GM21529 (cell line): ENCODE measurements around the gene RUNDC1.

ENCODE experiments used
- ATAC-seq: cut with Tn5 transposase; IDR thresholded peaks from one replicate; pipeline ENCODE4 v1.9.1; 2021; ENCODE audit not compliant: unreplicated experiment

The RUNDC1 gene

GRCh38 chr17:43018008-43018853 lies 37.9 kb downstream of the RUNDC1 start:
- no peak for ATAC-seq

DNA sequence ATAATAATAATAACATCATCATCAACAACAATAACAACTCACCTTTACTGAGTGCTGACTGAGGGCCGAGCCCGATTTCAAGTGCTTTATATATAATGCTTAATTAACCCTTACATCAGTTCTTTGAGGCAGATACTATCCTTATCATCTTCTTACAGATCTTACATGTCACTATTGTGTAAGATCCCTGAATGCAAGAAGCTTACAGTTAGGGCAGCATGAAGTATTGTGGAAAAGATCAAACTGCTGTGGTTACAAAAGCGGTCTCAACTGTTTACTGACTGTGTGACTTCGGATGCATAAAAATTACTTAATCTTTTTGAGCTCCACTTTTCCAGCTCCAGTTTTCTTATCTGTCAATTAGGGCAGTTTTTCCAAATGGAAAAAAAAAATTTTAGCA lies 38.6 kb downstream of the RUNDC1 start:
- ATAC-seq: no peak

DNA sequence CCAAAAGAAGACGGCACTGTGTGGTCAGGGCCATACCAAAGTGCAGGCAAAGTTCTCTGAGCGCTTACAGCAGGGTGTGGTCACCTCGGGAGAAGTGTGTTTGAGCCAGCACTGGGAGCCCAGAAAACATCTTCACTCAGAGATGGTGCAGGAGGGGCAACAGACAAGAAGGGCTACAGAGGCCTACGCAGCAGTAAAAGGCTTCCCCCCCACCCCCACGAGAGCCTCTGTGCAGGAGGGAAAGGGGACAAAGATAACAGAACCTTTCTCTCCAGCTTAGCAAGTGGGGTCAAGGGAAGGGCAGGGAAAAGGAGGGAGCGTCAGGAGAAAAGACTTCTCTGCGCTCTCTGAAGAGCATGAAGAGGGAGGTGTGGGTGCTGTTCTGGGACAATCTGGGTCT lies 39.1 kb downstream of the RUNDC1 start:
- no peak for ATAC-seq

DNA sequence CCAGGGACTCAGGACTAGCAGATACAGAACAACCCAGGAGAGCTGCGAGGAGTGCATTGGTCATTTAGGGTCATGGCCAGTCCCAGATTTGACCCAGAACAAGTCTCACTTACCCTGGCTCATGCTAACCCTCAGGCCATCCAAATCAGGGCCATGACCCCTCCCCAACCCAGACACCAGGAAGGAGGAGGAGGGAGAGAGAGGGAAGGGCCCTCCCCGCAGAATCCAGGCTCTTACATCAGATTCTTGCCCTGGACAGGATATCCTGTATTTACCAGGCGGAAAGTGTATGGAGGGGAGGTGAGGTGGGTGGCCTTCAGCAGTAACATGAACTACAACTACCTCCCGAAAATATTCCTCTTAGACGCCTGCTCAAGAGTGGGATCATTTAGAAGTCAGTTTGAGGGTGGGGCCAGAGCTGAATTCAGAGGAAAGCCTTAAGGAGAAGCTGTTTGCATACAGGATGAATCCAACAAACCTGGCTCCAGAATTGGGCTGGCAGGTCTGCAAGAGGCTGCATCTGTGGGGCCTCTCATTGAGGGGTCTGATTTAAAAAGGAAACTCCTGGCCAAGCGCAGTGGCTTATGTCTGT lies 39.8 kb downstream of the RUNDC1 start:
- no peak for ATAC-seq

DNA sequence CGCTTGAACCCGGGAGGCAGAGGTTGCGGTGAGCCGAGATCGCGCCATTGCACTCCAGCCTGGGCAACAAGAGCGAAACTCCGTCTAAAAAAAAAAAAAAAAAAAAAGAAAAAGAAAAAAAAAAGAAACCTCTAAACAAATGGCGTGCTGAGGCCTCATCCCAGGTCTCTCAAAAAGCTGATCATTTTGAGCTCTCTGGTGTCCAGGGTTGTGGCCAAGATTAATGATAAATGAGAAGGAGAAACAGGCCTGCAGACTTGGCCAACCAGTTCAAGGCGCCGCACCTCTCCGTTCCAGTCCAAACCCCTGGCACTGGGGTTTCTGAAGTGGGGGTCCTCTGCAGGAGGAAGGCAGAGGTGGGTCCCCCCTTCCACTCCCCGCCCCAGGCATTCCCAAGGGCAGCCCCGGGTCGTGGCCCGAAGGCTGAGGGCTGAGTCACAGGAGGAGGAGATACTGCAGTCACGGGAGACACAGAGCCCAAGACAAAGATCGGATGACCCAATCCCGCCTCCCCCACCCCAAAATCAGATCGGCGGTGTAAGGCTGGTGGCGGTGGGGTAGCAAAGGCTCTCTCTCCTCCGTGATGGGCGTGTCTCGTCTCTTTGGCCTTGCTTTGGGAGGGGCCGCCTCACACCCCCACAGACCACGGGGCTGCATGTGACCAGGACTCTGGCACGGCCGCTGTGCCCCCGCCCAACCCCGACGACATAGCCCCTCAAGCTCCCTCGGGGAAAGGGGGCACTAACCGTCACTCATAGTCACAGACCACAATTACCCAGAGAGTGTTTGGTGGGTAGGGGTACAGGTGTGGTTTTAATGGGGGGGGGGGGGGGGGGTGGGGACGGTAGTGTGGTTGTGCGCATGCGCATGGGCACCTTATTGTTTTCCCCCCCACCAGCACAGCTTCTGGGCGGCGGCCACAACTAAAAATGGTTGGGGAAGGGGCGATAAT lies 40.7 kb downstream of the RUNDC1 start:
- ATAC-seq: no peak

DNA sequence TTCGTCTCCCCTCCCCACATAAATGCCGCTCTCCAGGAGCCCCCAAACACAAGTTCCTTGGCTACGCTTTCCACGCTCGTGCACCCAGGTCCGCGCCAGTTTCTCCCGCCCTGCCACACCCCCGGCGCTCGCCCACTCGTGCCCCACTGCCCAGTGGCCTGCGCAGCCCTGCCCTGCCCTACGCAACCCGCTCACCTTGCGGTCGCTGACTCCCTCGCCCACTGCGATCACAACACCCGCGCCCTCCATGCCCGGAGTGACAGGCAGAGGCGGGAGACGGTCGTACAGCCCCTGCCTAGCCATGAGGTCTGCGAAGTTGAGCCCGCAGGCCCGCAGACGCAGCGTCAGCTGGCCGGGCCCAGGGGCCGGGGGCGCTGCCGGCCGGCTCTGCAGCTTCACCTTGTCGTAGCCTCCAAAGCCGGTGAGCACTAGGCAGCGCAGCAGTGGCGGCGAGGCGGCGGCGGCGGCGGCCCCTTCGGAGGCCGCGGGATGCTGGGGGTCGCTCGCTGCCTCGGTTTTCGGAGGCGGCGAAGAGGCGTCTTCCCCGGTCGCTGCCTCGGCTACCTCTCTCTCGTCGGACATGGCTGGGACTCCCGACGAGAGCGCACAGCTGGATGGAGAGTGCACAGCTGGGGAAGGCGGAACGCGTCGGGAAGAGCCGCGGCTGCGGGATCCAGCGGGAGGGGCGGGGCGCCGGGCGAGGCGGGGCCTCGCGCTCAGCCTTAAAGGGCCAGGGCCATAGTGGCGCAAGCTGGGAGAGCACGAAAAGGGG lies 41.6 kb downstream of the RUNDC1 start, which contains the start of gene VAT1:
TSS of gene VAT1 (minus strand) at position 645 of the 772 bp plus-strand sequence. CDS start at position 582, 63 bp downstream.
- no peak for ATAC-seq

DNA sequence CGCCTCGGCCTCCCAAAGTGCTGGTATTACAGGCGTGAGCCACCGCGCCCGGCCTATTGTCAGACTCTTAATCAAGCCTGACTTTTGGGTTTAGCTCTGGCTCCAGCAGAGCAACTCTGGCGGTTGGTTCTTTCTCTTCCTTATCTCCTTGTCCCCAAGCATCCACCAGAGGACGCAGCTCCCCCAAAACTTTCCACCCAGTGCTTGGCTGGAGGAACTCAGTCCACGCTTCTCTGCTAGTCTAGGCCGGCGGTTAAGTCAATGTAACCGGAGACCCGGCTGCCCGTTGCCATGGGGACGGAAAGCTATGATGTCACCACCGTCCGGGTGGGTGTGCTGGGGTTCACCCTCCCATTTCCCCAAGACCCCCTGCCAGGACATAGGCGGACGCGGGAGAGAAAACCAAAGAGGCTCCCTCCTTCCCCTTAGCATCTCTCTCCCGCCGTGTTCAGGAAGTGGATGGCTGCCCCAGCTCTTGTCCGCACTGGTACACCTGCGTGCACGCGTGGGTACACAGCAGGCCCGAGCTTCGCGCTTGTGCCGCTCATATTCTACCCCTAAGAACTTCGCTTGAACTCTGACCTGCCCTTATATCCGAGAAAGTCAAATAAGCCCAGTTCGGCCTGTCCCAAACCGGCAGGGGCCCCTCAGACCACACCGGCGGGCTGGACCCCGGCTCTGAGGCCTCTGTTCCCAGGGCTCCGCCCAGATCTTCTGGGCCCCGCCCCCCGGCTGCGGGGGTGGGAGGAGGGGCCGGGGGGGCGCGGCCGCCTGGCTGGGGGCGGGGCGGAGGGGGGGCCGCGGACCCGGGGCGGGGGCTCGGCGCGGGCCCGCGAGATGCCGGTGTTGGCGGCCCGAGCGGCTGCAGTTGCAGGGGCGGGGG lies 44.3 kb downstream of the RUNDC1 start, which contains the start of gene RND2:
TSS of gene RND2 (plus strand) at position 825 of the 883 bp plus-strand sequence. CDS start 117 bp downstream, outside the sequence.
- ATAC-seq: peak; percentile 60

DNA sequence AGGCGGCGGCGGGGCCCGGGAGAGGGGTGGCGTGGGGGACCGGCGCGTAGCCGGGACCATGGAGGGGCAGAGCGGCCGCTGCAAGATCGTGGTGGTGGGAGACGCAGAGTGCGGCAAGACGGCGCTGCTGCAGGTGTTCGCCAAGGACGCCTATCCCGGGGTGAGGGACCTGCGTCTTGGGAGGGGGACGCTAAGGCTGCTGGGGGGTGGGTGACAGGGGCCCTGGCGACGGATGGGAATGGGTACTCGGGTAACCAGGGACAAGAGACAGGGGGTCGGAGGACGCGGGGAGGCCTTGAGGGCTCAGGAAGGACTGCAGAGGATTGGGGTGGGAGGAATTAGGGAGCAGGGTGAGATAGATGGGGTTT lies 44.9 kb downstream of the RUNDC1 start:
- no peak for ATAC-seq

DNA sequence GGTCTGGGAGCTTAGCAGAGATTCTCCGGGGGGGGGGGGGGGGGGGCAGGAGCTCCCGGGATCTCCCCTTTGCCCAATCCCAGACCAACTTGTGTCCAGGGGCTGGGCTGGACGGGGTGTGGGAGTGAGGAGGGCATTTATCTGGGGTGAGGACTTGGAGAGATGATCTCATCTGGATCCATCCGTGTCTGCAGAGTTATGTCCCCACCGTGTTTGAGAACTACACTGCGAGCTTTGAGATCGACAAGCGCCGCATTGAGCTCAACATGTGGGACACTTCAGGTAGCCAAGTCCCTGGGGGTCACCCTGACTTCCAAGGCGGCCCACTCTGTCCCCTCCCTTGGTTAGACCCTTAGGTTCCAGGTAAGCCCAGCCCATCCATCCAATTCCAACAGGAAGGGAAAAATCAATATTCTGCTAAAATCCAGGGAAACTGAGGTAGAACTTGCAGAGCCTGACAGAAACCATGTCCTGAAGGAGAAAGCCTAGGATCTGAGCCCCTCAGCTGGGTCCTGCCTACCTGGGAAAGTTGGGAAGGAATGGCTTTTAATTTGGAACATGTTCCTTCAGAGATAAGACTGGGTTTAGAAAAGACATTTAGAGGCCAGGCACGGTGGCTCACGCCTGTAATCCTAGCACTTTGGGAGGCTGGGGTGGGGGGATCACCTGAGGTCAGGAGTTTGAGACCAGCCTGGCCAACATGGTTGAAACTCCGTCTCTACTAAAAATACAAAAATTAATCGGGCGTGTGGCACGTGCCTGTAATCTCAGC lies 45.6 kb downstream of the RUNDC1 start:
- ATAC-seq: no peak

DNA sequence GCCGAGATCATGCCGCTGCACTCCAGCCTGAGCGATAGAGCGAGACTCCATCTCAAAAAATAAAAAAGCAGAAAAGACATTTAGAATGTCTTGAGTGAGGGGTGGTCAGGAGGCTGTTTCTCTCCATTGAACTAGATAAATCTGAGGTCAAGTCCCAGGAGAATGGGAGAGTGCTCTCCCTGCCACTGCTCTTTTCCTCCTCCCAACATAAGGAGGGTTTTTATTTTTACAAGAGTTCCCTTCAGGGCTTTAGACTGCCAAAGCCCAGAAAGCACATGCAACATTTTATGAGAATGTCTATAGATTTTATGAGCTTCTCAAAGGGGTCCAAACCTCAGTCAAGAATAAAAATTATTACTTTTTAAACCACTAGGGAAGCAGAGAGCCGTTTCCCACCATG lies 46.2 kb downstream of the RUNDC1 start:
- no peak for ATAC-seq

DNA sequence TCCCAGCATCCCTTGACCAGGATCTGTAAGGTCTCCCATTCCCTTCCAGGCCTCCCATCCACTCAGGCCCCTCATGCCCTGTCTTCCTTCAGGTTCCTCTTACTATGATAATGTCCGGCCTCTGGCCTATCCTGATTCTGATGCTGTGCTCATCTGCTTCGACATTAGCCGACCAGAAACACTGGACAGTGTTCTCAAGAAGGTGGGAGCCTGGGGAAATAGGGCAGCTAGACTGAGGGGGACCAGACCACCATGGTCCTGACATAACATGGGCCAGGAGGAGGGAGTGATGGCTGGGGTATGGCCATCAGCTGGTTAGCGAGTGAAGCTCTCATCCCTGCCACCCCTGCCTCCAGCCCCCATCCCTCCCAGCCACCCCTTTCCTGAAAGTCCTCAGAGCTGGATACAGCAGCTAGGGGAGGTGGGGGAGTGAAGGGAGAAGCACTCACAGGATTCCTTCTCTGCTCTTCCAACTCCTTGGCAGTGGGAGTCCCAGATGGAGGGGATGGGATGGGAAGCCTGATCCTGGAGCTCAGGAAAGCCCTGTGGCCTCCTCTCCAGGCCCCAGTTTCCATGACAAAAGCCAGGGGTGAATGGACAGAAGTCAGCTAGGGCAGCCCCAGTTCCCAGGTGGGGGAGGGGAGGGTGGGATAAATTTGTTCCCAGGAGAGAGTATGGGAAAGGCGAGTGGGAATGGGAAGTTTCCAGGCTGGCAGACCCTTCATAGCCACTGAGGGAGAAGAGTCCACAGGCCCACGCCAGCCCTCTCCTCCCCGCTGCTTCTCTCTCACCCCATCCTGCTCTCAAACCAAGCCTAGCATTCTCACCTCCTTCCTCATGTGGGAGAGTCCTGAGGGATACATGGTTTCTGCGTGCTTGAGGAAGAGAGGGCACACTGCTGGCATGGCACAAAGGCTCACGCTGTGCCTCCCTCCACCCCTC lies 47.0 kb downstream of the RUNDC1 start:
- no peak for ATAC-seq

DNA sequence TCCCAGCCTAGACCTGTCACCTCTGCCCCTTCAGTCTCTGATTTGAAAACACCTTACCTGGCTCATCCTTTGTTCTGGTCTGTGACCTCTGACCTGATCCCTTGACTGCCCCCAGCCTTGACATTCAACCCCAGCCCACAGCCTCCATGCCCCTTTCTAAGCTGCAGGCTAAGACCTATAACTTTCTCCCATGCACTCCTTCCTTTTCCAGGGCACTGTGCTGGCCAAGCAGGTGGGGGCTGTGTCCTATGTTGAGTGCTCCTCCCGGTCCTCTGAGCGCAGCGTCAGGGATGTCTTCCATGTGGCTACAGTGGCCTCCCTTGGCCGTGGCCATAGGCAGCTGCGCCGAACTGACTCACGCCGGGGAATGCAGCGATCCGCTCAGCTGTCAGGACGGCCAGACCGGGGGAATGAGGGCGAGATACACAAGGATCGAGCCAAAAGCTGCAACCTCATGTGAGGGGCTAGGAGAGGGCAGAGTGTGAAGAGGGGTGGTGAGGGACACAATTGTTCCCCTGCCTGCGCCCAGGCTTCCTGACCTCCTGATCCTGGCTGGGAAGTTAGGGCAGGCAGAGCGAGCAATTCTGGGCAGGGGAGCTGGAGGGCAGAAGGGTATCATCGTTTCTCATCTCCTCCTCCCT lies 48.0 kb downstream of the RUNDC1 start:
- ATAC-seq: no peak

GRCh38 chr17:43030137-43030767 lies 49.9 kb downstream of the RUNDC1 start:
- no peak for ATAC-seq

- no peak for ATAC-seq
Observed at GRCh38 chr17:43031666-43032065, 51.3 kb downstream of the RUNDC1 start.

DNA sequence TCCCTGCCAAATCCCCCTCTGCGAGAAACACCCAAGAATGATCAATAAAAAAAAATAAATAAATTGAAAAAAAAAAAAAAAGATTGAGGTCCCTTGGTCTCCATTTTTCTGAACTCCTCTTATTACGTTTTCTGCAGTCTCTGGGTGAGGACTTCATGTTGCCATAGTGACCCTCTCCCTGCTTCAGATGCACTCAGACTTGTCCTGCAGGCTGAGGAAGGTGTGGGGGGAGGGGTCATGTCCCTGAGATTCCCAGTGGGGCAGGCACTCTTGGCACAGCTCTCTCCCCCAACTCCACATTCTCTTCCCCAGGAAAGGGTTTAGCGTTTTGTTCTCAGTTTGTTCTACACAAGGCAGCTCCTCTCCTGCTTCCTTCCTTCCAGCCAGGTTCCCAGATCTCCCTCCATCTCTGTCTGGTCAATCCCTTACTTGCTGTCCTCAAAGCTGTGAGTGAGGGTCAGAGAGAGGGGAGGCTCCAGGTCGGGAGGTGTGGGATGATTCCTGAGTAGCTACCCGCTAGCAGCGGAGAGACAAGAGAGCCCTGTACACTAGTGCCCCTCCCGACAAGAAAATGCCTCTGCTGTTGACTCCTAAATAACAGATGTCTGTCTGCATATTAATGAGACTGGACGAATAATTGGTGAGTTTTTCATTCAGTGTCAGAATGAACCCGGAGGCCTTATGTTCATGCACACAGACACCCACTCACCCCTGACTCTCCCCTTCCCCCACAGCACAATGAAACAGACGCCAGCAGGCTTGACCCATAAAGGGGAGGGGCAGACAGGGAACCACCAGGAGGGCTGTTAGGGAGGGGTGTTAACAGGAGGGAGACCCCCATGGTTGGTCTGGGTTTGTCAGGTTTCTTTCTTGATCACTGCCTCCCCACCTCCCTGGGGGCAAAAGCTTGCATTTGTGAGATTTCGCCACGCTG lies 53.9 kb downstream of the RUNDC1 start:
- ATAC-seq: no peak

- ATAC-seq: no peak
Observed at GRCh38 chr17:43034894-43035293, 54.5 kb downstream of the RUNDC1 start.
